GM19452 (cell line): ENCODE data around the gene CERS5.
A peak's percentile ranks its signal among the peaks of the same experiment; 100 is the strongest.
"Not testable (repeated sequence)": the region's sequence is repeated elsewhere in the genome, so short reads cannot be mapped to it uniquely, and the experiment has no call there.

Experiments
- ATAC-seq: cut with Tn5 transposase; IDR thresholded peaks from one replicate; pipeline ENCODE4 v1.9.1; 2021; ENCODE audit not compliant: unreplicated experiment

CERS5 gene

DNA sequence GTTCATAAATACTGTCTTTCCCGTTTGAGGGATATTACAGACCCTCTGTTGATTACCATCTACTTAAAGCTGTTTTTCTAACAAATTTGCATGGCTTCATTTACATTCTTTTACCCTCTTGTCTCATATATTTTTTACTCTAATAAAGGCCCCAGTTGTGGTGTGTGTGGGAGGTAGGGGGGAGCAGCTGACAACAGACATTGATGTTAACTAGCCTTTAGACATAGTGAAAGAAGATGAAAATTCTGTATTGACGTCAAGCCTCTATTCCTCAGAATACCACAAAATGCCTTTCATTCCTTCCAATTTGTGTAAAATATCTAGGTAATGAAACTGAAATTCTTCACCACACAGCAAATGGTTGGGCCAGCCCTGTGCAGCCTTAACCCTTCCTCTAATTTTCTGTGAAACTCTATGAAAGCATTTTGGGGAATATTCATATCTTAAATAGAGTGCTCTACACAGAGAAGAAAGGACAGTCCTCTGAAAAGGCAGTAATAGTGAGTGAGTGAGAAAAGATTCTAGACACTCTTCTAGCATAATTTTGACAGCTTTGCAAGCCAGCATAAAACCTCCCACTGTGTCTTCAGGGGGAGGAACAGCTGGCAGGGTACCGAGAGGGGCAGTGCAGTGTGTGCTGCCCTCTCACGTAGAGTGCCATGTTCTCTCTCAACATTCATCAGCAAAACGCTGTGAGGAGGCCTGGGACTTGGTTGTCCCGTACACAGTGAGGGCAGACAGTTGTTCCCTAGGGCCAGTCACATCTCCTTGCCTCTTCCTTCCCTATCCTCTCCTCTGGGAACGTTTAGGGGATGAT, 20.1 kb upstream of the CERS5 start:
- no peak for ATAC-seq

DNA sequence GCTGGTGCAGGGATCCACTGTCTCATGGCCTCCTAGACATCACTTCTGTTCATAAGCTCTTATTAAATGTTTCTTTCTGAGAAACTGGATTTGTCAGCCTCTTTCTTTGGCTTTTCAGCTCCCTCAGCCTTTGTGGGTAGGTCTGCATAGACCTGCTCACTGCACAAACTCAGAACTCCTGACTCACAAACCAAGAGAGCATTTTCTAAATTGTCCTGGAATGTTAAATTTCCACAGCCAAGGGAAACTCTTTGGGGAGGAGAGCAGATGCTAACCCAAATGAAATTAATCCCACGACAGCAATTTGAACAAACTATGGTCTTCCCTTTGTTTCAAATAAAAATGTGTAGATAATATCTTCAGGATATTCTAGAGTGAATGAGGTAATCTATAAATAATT, 19.5 kb upstream of the CERS5 start:
- no peak for ATAC-seq

DNA sequence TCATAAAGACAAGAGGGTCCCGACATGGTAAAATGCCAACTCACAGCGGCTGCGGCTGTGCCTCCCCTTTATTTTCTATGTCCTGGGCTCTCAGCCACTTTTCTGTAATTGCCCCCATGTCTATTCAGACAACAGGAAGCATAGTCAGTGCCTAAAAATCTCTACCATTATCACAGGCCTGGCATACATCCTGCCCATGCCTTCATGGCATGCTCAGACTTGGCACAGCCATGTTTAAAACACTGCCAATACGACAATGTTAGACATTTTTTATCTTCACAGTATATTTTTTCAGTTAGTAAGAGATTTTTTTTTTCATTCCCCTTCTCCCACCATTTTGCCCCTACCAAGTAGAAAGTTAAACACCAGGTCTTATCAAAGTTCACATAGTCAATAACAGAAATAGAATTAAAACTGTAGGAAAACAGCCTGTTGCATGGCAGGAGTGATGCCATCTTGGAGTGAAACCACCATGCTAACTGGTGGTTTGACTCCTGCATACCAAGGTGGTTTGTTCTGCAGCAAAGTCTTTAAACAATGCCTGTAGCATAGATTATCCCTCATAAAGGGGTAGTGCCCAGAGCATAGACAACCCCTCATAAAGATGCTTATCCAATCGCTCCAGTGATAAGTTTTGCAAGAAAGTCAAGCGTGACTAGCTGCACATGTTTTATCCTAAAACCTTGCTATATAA, 18.9 kb upstream of the CERS5 start:
- ATAC-seq, result no peak

DNA sequence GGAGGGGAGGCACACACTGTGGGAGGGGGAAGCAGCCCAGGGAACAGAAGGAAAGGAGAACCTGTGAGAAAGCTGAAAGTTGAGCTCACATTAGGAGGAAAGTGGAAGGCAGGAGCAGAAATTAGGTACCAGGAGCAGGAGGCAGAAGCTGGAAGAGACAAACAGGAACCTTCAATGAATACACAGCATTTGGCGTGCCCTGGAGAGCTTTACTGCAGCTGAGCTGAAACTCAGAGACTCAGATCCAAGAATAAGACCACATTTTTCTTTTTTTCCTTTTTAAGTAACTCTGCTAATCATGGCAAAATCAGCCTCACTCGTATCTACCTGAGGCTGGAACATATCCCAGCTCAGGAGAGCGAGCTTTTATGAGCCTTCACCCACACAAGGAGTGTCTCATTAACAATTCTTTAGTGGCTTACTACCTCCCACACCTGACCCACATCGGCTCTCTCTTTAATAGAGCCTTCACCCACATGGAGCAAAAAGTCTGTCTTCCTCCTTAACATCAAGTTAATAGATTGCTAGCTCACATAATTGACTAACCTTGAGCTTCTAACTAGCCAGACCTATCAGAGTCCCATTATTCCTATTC, 18.2 kb upstream of the CERS5 start:
- ATAC-seq, result no peak

DNA sequence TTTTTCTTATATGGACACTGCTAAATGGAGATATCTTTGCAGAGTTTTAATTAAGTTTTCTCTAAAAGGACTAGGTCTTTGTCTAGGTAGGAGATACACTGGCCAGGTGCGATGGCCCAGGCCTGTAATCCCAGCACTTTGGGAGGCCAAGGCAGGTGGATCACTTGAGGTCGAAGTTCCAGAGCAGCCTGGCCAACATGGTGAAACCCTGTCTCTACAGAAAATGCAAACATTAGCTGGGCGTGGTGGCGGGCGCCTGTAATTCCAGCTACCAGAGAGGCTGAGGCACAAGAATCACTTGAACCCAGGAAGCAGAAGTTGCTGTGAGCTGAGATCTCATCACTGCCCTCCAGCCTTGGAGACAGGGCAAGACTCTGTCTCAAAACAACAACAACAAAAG, 17.1 kb upstream of the CERS5 start:
- no peak for ATAC-seq

DNA sequence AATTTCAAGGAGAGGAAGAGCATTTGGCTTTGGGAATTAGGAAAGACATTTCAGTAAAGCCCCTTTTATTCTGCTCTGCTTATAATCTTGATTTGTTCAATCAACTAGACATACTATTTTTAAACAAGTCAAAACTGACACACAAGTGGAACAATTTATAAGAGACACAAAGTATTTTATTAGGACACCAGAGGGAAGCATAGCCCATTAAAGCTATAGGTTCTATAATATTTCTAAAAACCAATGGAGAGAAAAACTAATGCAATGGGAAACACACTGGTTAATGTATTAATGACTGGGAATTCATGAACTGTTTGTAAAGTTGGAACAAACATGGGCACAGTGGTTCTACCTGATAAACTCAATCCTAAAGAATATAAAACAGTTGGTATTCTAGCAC, 15.3 kb upstream of the CERS5 start:
- no peak for ATAC-seq

DNA sequence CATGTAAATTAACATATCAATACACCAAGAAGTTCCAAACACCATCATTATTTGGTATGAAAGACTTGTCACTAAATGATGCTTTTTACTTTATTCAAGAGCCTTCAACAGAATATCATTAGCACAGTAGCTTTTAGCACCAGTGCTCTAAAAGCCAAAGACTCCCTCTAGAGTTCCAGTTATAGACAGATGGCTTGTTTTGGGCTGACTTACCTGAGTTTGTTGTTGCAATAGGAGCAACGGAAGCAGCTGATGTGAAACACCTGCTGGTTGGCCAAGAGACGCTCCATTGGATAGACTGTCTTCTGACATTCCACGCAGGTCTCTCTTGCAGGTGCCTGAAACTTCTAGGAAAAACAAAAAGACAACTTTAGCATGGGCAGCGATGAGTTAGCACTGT, 14.5 kb upstream of the CERS5 start:
- no peak for ATAC-seq

DNA sequence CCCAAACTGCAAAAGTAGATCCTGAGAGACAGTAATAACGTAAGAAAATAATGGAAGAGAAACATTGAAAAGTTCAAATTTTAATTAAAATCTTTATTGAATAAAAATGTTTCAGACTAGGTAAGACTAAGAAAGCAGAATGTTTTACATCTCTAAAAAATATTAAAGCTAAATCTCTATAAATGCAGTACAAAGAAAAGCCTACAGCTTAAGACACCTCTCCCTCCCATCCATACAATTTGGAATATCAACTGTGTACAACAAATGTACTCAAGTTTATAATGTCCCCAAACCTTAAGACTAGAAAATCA, 8.5 kb upstream of the CERS5 start:
- ATAC-seq, result no peak

DNA sequence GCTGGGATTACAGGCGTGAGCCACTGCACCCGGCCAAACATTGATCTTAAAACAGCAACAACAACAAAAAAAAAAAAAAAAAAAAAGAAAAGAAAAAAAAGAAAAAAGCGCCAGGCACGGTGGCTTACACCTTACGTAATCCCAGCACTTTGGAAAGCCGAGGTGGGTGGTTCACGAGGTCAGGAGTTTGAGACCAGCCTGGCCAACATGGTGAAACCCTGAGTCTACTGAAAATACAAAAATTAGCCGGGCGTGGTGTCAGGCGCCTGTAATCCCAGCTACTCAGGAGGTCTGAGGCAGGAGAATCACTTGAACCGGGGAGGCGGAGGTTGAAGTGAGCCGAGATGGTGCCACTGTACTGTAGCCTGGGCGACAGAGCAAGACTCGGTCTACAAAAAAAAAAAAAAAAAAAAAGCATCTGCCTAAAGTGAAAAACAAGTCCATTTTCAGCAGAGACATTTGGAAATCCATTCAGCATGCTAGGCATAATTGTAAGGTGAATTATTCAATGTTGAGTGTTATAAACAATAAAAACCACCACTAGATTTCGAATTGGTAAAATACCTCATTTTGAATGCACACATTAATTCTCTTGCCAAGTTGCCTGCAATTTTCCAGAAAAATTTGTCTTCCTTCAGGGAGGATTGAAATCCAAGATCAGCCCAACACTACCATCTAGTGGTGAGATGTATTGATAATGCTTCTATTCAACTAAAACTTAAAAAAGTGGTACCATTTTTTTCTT, 8.0 kb upstream of the CERS5 start:
- ATAC-seq, result no peak

DNA sequence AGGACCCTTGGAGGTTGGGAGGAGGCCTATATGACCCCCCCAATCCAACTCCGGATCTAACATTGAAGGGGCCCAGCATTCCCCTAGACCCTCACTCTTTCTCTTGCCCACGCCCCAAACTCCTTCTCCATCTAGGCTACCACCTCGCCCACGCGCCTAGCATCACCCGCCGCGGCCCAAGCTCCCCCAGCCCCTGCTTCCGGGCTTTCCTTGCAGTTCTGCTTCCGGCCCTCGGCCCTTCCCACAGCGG, 445 bp downstream of the CERS5 start:
- ATAC-seq, result peak; percentile 43

DNA sequence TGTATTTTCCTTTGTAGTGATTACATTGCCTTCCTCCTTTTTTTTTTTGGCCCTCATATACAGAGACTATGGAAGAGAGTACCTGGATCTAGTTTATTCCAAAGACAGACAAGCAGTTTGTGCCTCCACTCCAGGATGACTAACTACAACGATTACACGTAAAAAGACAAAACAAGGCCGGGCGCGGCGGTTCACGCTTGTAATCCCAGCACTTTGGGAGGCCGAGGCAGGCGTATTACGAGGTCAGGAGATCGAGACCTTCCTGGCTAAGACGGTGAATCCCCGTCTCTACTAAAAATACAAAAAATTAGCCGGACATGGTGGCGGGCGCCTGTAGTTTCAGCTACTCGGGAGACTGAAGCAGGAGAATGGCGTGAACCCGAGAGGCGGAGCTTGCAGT, 2.2 kb downstream of the CERS5 start:
- ATAC-seq, result no peak

DNA sequence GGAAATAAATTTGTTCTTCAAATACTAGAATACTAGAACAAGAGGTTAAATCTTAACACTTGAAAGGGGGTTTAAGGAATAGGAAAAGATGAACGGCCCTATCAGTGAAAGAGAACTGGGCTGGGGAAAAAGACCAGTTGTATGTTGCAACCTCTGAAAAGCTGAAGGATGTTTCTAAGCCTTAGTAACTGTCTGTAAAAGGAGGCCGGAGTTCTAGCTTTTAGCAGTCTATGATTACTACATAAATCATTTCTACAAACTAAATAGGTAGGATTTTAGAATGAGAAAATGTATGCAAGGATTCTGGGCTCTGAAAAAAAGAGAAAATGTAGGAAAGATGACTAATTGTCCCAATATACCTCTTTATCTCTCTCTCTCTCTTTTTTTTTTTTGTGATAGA, 4.9 kb downstream of the CERS5 start:
- ATAC-seq, result no peak

DNA sequence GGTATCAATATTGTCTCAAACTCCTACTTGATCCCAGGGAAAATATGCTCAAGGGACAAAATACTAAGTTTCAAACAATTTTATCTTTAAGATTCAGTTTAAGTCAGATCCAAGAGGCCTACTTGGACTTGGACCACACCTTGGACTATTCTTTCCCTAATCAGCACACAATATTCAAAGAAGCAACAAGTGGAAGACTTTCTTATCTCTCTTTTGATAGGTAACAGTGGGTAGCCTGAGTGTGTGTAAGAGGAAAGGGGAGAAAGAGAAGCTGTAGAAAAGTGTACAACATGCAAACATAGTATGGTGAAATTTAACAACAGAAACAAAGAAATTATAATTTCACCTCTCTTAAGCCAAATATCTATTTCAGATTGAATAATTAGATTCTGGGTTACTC, 6.5 kb downstream of the CERS5 start:
- ATAC-seq, result no peak

DNA sequence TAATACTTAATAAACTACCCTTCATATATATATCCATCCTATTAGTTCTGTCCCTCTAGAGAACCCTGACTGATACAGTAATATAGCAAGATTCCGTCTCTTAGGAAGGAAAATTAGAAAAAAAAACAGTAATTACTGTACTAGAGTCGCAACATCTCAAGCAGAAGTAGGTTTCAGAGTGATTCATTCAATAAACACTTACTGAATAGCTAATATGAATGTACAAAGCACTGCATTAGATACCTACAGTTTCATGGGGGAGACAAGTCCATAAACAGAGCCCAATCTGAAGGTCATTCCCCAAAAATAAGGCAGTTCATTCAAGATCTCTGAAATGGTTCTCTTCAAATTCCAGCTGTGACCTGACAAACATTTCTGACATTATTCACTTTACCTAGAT, 9.9 kb downstream of the CERS5 start:
- no peak for ATAC-seq

DNA sequence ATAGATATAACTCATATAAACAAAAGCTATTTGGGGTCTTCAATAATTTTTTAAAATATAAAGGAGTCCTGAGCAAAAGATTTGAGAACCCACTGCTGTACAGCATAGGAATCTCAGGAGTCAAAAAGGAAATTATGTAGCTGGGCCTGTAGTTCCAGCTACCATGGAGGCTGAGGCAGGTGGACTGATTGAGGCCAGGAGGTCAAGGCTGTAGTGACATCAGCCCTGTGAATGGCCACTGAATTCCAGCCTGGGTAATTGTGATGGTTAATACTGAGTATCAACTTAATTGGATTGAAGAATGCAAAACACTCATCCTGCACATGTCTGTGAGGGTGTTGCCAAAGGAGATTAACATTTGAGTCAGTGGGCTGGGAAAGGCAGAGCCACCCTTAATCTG, 10.5 kb downstream of the CERS5 start:
- no peak for ATAC-seq

DNA sequence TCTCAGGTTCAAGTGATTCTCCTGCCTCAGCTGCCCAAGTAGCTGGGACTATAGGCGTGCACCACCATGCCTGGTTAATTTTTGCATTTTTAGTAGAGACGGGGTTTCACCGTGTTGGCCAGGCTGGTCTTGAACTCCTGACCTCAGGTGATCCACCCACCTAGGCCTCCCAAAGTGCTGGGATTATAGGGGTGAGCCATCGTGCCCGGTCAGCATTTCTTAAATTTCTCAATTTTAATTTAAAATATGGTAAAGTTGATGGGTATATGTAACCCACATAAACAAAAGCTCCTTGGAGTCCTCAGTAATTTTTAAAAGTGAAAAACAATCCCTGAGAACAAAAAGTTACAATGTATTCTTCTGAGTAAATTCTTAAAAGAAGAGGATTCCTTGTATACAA, 12.2 kb downstream of the CERS5 start:
- ATAC-seq, result not testable (repeated sequence)

DNA sequence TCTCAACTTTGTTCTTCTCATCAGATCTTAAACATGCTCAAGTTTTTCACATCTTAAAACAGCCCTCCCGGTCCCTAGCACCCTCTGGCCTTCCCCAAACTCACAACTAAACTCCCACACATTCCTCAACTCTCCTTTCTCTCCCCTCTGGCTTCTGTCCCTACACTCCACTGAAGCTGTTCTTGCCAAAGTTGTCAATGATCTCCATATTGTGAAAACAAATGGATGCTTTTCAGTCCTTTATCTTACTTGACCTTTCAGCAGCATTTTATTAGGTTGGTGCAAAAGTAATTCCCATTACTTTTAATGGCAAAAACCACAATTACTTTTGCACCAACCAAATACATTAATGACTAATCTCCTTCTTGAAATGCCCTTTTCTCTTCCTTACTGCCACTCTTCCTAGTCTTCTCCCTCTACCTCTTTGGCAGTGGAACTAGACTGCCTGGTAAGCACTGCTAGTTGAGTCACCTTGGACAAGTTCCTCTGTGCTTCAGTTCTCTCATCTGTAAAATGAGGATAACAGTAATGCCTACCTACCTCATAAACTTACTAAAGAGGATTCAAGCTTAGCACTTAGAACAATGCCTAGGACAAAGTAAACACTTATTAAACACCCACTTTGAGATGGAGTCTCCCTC, 16.0 kb downstream of the CERS5 start:
- ATAC-seq, result no peak

DNA sequence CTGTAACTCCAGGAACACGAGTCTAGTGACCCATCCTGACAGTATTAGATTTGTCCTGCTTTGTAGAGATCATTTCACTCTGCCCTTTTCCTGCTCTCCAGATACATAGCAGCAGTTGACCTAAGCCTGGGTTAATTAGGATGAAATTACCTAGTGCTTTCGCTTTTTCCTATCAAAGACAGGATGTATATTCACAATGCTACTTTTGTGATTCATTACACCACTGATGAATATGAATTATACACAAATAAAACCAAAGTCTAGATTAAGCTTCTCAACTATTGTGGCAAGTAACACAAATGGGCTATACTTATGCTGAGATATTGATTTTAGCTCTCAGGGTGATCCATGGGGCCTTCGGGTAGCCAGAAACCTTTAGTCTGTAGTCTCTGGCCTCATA, 17.9 kb downstream of the CERS5 start:
- ATAC-seq, result no peak

DNA sequence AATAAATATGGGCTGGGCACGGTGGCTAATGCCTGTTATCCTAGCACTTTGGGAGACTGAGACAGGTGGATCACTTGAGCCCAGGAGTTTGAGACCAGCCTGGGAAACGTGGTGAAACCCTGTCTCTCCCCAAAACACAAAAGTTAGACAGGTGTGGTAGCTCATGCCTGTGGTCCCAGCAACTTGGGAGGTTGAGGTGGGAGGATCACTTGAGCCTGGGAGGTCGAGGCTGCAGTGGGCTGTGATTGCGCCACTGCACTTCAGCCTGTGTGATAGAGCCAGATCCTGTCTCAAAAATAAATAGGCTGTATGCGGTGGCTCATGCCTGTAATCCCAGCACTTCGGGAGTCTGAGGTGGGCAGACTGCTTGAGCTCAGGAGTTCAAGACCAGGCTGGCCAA, 19.2 kb downstream of the CERS5 start:
- ATAC-seq, result not testable (repeated sequence)

DNA sequence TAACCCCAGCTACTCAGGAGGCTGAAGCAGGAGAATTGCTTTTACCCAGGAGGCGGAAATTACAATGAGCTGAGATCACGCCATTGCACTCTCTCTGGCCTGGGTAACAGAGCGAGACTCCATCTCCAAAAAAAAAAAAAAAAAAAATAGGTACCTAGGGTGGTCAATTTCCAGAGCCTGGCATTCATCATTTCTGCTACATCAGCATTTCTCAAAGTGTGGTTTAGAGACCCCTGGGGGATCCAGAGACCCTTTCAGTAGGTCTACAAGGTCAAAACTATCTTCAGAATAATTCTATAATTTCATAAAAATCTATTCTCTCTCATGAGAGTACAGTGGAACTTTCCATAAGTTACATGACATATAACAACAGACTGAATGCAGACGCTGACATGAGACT, 19.9 kb downstream of the CERS5 start:
- no peak for ATAC-seq

DNA sequence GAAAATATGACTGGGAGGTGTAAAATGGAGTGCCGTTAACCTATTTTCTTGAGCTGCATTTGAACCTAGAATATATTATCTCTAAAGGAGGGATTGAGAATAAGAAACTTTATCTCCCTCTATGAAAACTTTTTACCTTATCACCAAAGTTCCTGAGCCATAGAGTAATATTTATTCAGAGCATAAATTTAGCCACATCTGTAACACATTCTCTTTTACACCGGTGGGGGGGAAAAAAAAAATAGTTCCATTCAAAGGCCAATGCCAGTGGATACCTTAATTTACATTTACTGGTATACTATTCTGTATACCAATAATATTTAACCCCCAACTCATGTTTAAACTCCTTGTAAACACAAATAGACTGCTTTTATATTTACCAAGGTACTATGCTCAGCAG, 21.7 kb downstream of the CERS5 start:
- ATAC-seq, result no peak

DNA sequence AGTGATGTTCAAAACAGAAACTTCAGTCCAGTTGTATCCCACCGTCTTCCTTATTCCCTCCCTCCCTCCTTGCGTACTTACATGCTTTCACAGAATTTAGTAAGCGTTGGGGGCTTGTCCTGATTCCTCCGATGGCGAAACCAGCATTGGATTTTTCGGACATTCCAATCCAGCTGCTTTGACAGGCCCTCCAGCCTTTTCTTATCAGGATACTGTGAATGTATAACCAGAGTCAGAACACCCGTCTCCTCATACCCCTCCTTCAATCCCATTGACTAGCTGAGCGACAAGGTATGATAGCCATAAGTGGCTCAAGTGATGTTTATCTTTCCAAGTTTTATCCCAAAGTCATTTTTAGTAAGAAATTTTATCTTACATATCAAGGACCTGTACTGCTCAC, 24.2 kb downstream of the CERS5 start:
- no peak for ATAC-seq
